Smooth muscle cell of the brain vasculature (primary cell): ENCODE data around the gene MUSK.
"Not testable (repeated sequence)": the region's sequence is repeated elsewhere in the genome, so short reads cannot be mapped to it uniquely, and the experiment has no call there.

Experiments
- DNase-seq: peaks from one replicate; pipeline ENCODE4 v3.0.0-alpha.2; 2012; ENCODE audit warnings: low read depth, low spot score

Gene MUSK

GRCh38 chr9:110810262-110810976 is 141.8 kb downstream of the MUSK start:
- DNase-seq: no peak

GRCh38 chr9:110812886-110813285 is 144.3 kb downstream of the MUSK start:
- DNase-seq: no peak

- DNase-seq: no peak
Observed at GRCh38 chr9:110814159-110814558, 145.6 kb downstream of the MUSK start.

- DNase-seq: no peak
Observed at GRCh38 chr9:110815361-110815760, 146.8 kb downstream of the MUSK start.

- DNase-seq: no peak
Observed at GRCh38 chr9:110820381-110820780, 151.8 kb downstream of the MUSK start.

GRCh38 chr9:110821064-110821463 is 152.5 kb downstream of the MUSK start:
- no peak for DNase-seq

- not testable (repeated sequence) for DNase-seq
Observed at GRCh38 chr9:110825129-110825528, 156.5 kb downstream of the MUSK start.

- DNase-seq: no peak
Observed at GRCh38 chr9:110825950-110826349, 157.4 kb downstream of the MUSK start.

GRCh38 chr9:110826400-110826799 is 157.8 kb downstream of the MUSK start:
- DNase-seq: not testable (repeated sequence)

GRCh38 chr9:110828264-110828663 is 159.7 kb downstream of the MUSK start:
- no peak for DNase-seq

GRCh38 chr9:110830495-110830894 is 161.9 kb downstream of the MUSK start:
- DNase-seq: no peak

- no peak for DNase-seq
Observed at GRCh38 chr9:110832926-110833325, 164.3 kb downstream of the MUSK start.

GRCh38 chr9:110835404-110835803 is 166.8 kb downstream of the MUSK start:
- peak; percentile 17 for DNase-seq

GRCh38 chr9:110835859-110836271 is 167.3 kb downstream of the MUSK start:
- no peak for DNase-seq

GRCh38 chr9:110837401-110838005 is 168.9 kb downstream of the MUSK start:
- no peak for DNase-seq

- DNase-seq: no peak
Observed at GRCh38 chr9:110842169-110842568, 173.6 kb downstream of the MUSK start.

- DNase-seq: no peak
Observed at GRCh38 chr9:110842986-110843385, 174.4 kb downstream of the MUSK start.

- no peak for DNase-seq
Observed at GRCh38 chr9:110844121-110844520, 175.5 kb downstream of the MUSK start.

GRCh38 chr9:110846215-110846614 is 177.6 kb downstream of the MUSK start:
- DNase-seq: no peak

- DNase-seq: no peak
Observed at GRCh38 chr9:110847671-110848070, 179.1 kb downstream of the MUSK start.

GRCh38 chr9:110850401-110851135 is 182.0 kb downstream of the MUSK start:
- DNase-seq: no peak
